NCI-H526 treated with DMSO at 0.1 percent for 48 hours (cell line): ENCODE results near the gene DUSP1.

Source experiments
- DNase-seq: peaks from one replicate; lab custom pipeline; 2025; lab: John Stamatoyannopoulos, UW

DUSP1 gene

GRCh38 chr5:172777881-172778814, 7.2 kb upstream of the DUSP1 start:
- no peak for DNase-seq

GRCh38 chr5:172776235-172776594, 5.2 kb upstream of the DUSP1 start:
- no peak for DNase-seq

GRCh38 chr5:172775326-172776234, 4.6 kb upstream of the DUSP1 start:
- no peak for DNase-seq

- DNase-seq = no peak
Measured at GRCh38 chr5:172774561-172775315, 3.7 kb upstream of the DUSP1 start.

GRCh38 chr5:172773481-172774469, 2.8 kb upstream of the DUSP1 start:
- DNase-seq = no peak

GRCh38 chr5:172772112-172772906, 1.3 kb upstream of the DUSP1 start:
- peak; percentile 19 for DNase-seq

GRCh38 chr5:172771439-172772111, 580 bp upstream of the DUSP1 start:
- DNase-seq = no peak

GRCh38 chr5:172770374-172770674, 671 bp downstream of the DUSP1 start:
- no peak for DNase-seq

GRCh38 chr5:172769616-172770373, 1.2 kb downstream of the DUSP1 start:
- no peak for DNase-seq

- DNase-seq = no peak
Measured at GRCh38 chr5:172769342-172769615, 1.7 kb downstream of the DUSP1 start.

- DNase-seq = no peak
Measured at GRCh38 chr5:172768573-172769341, 2.2 kb downstream of the DUSP1 start.

- no peak for DNase-seq
Measured at GRCh38 chr5:172768098-172768572, 2.9 kb downstream of the DUSP1 start.

GRCh38 chr5:172766287-172767108, 4.5 kb downstream of the DUSP1 start:
- DNase-seq = no peak

GRCh38 chr5:172765766-172766286, 5.2 kb downstream of the DUSP1 start:
- DNase-seq = no peak

GRCh38 chr5:172764861-172765765, 5.9 kb downstream of the DUSP1 start:
- peak; percentile 70 for DNase-seq

- no peak for DNase-seq
Measured at GRCh38 chr5:172763120-172763464, 7.9 kb downstream of the DUSP1 start.
